Measurements from ENCODE around the gene LIN9.

DNA sequence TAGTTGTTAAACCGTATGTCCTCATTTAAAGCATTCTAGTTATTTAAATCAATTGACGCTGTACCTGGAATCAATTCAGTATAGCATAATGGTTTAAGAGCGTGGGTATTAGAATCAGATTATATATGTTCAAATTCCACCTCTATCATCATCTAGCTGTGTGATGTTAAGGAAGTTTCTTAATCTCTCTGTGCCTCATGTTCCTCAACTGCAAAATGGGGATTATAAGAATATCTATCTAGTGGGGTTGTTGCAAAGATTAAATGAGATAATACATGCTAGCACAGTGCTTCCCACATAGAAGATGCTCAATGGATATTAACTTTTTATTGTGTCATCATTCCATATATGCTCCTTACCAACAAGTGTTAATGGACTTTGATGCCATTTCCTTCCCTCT, 69.5 kb downstream of the LIN9 start:
- TF ChIP-seq NR2C2 (CRISPR knock-in tag; IDR thresholded peaks at IDR 0.05; ENCODE audit: borderline replicate concordance) (no peak), ZNF660 (CRISPR knock-in tag; IDR thresholded peaks at IDR 0.05; ENCODE audit: borderline replicate concordance, low read depth) (no peak), SMC3 (IDR thresholded peaks at IDR 0.05; ENCODE audit: low read length) (no peak), POLR2AphosphoS5 (IDR thresholded peaks at IDR 0.05; ENCODE audit: low read depth, low read length) (no peak), EP300 (IDR thresholded peaks at IDR 0.05; ENCODE audit: low read depth in 2 of 2, low read length in 2 of 2) (no peak), EP300 (CRISPR knock-in tag; IDR thresholded peaks at IDR 0.05; ENCODE audit: borderline replicate concordance) (no peak), KDM5B (CRISPR knock-in tag; IDR thresholded peaks at IDR 0.05; ENCODE audit: borderline replicate concordance) (no peak), ZFP90 (CRISPR knock-in tag; IDR thresholded peaks at IDR 0.05; ENCODE audit: borderline replicate concordance) (no peak)
- TF ChIP-seq, protein P1, sequence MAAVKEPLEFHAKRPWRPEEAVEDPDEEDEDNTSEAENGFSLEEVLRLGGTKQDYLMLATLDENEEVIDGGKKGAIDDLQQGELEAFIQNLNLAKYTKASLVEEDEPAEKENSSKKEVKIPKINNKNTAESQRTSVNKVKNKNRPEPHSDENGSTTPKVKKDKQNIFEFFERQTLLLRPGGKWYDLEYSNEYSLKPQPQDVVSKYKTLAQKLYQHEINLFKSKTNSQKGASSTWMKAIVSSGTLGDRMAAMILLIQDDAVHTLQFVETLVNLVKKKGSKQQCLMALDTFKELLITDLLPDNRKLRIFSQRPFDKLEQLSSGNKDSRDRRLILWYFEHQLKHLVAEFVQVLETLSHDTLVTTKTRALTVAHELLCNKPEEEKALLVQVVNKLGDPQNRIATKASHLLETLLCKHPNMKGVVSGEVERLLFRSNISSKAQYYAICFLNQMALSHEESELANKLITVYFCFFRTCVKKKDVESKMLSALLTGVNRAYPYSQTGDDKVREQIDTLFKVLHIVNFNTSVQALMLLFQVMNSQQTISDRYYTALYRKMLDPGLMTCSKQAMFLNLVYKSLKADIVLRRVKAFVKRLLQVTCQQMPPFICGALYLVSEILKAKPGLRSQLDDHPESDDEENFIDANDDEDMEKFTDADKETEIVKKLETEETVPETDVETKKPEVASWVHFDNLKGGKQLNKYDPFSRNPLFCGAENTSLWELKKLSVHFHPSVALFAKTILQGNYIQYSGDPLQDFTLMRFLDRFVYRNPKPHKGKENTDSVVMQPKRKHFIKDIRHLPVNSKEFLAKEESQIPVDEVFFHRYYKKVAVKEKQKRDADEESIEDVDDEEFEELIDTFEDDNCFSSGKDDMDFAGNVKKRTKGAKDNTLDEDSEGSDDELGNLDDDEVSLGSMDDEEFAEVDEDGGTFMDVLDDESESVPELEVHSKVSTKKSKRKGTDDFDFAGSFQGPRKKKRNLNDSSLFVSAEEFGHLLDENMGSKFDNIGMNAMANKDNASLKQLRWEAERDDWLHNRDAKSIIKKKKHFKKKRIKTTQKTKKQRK (IDR thresholded peaks at IDR 0.05; ENCODE audit: low read length) = no peak
- TF ChIP-seq, protein P2, sequence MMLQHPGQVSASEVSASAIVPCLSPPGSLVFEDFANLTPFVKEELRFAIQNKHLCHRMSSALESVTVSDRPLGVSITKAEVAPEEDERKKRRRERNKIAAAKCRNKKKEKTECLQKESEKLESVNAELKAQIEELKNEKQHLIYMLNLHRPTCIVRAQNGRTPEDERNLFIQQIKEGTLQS (CRISPR knock-in tag; IDR thresholded peaks at IDR 0.05) = no peak
